OCI-LY1 (cell line): ENCODE data around the gene SLC25A26.
"Not testable (repeated sequence)": the region's sequence is repeated elsewhere in the genome, so short reads cannot be mapped to it uniquely, and the experiment has no call there.

Experiments
- H2AFZ ChIP-seq: fragments of 200-600 bp; sonication (generic), shearing (Covaris generic); 2 replicates; pipeline ENCODE4 v1.6.0; 2014; ENCODE audit warnings: antibody characterized with exemption, mild to moderate bottlenecking, low read length
- H3F3A ChIP-seq: fragments of 200-600 bp; sonication (generic), shearing (Covaris generic); 2 replicates; pipeline ENCODE4 v1.6.0; 2014; ENCODE audit warnings: mild to moderate bottlenecking, antibody characterized with exemption, low read length, moderate library complexity; ENCODE audit not compliant: insufficient read depth
- H3K27ac ChIP-seq: fragments of 200-600 bp; sonication (generic); 2 replicates; pipeline ENCODE4 v1.5.1; 2014; ENCODE audit warnings: low read length, mixed run types, mild to moderate bottlenecking, low read depth; ENCODE audit not compliant: poor library complexity, severe bottlenecking
- H3K27me3 ChIP-seq: fragments of 200-600 bp; sonication (generic); 2 replicates; pipeline ENCODE4 v1.6.0; 2014; ENCODE audit warnings: antibody characterized with exemption, mild to moderate bottlenecking, low read length, moderate library complexity; ENCODE audit not compliant: insufficient read depth
- H3K36me3 ChIP-seq: fragments of 200-600 bp; sonication (generic); 2 replicates; pipeline ENCODE4 v1.6.1; 2014; ENCODE audit warnings: mild to moderate bottlenecking, antibody characterized with exemption, low read length, moderate library complexity, mixed read lengths; ENCODE audit not compliant: insufficient read depth
- H3K4me1 ChIP-seq: fragments of 200-600 bp; sonication (generic); 2 replicates; pipeline ENCODE4 v1.5.1; 2014; ENCODE audit warnings: mild to moderate bottlenecking, low read length, moderate library complexity; ENCODE audit not compliant: insufficient read depth, severe bottlenecking
- H3K4me2 ChIP-seq: fragments of 200-600 bp; sonication (generic), shearing (Covaris generic); 2 replicates; pipeline ENCODE4 v1.6.1; 2014; ENCODE audit warnings: low read length
- H3K4me3 ChIP-seq: fragments of 200-600 bp; sonication (generic); 2 replicates; pipeline ENCODE4 v1.5.1; 2014; ENCODE audit warnings: low read length, low read depth, mild to moderate bottlenecking, mixed read lengths; ENCODE audit not compliant: poor library complexity, severe bottlenecking
- H3K79me2 ChIP-seq: fragments of 200-600 bp; shearing (Covaris generic); 2 replicates; pipeline ENCODE4 v1.6.1; 2016; ENCODE audit warnings: mixed run types, low read length, mixed read lengths; ENCODE audit not compliant: insufficient read depth
- H3K9ac ChIP-seq: fragments of 200-600 bp; sonication (generic), shearing (Covaris generic); 2 replicates; pipeline ENCODE4 v1.6.1; 2014; ENCODE audit warnings: mild to moderate bottlenecking, low read length, mixed read lengths
- H3K9me2 ChIP-seq: fragments of 200-600 bp; sonication (generic), shearing (Covaris generic); 2 replicates; pipeline ENCODE4 v1.6.1; 2014; ENCODE audit warnings: low read depth, mild to moderate bottlenecking, low read length, mixed read lengths
- H3K9me3 ChIP-seq: fragments of 200-600 bp; shearing (Covaris generic); 2 replicates; pipeline ENCODE4 v1.6.1; 2014; ENCODE audit warnings: low read length, mixed read lengths
- H4K20me1 ChIP-seq: fragments of 200-600 bp; sonication (generic), shearing (Covaris generic); 2 replicates; pipeline ENCODE4 v1.6.0; 2016; ENCODE audit warnings: mild to moderate bottlenecking, low read length; ENCODE audit not compliant: insufficient read depth
- CTCF ChIP-seq: fragments of 200-600 bp; sonication (generic), shearing (Covaris generic); IDR thresholded peaks from 2 replicates; pipeline ENCODE4 v1.5.1; 2017; ENCODE audit warnings: mild to moderate bottlenecking, antibody characterized with exemption, low read length, moderate library complexity, mixed read lengths
- EZH2 ChIP-seq: fragments of 200-600 bp; sonication (generic), shearing (Covaris generic); IDR thresholded peaks from 2 replicates; pipeline ENCODE4 v1.8.0; 2017; ENCODE audit warnings: borderline replicate concordance, mixed run types, mild to moderate bottlenecking, antibody characterized with exemption, low read length, moderate library complexity, mixed read lengths

Gene SLC25A26

GRCh38 chr3:66418475-66418931 is 197.7 kb downstream of the SLC25A26 start:
- Histone ChIP-seq H3K4me1 (no peaks in the 10 kb centered on the region), H4K20me1 (no peaks in the 10 kb centered on the region), H3K36me3 (no peaks in the 10 kb centered on the region), H2AFZ (no peak overlapping the region), H3K4me2 (no peak overlapping the region), H3K4me3 (no peak overlapping the region), H3K9me2 (no peaks in the 10 kb centered on the region), H3K9me3 (no peaks in the 10 kb centered on the region), H3K27ac (no peak overlapping the region), H3K9ac (no peak overlapping the region), H3F3A (no peaks in the 10 kb centered on the region), H3K79me2 (no peaks in the 10 kb centered on the region), H3K27me3 (no peaks in the 10 kb centered on the region)
- TF ChIP-seq EZH2 (no peak), CTCF (no peak)

- no peaks in the 10 kb centered on the region for H3K36me3 ChIP-seq
Observed at GRCh38 chr3:66419036-66419435, 198.2 kb downstream of the SLC25A26 start.

GRCh38 chr3:66421144-66421543 is 200.3 kb downstream of the SLC25A26 start:
- not testable (repeated sequence) for H3K4me3 ChIP-seq, H4K20me1 ChIP-seq, H3K4me1 ChIP-seq, H2AFZ ChIP-seq, H3K4me2 ChIP-seq, H3K9me2 ChIP-seq, H3K36me3 ChIP-seq, H3K79me2 ChIP-seq, H3K27ac ChIP-seq, H3K9me3 ChIP-seq, H3K27me3 ChIP-seq, H3F3A ChIP-seq, H3K9ac ChIP-seq

More at GRCh38 chr3:66419036-66419435, 198.2 kb downstream of the SLC25A26 start:
- Histone ChIP-seq H3K9me3 (no peaks in the 10 kb centered on the region), H2AFZ (no peak overlapping the region), H3K4me2 (no peak overlapping the region), H3K27ac (no peak overlapping the region), H3F3A (no peaks in the 10 kb centered on the region), H3K4me3 (no peak overlapping the region), H3K27me3 (no peaks in the 10 kb centered on the region), H3K79me2 (no peaks in the 10 kb centered on the region), H4K20me1 (no peaks in the 10 kb centered on the region), H3K9ac (no peak overlapping the region), H3K9me2 (no peaks in the 10 kb centered on the region), H3K4me1 (no peaks in the 10 kb centered on the region)
- TF ChIP-seq CTCF (no peak), EZH2 (no peak)

GRCh38 chr3:66421893-66422292 is 201.1 kb downstream of the SLC25A26 start:
- not testable (repeated sequence) for H3K9me3 ChIP-seq, H3F3A ChIP-seq, H3K27me3 ChIP-seq, H3K4me1 ChIP-seq, H4K20me1 ChIP-seq, H3K9me2 ChIP-seq, H3K4me3 ChIP-seq, H2AFZ ChIP-seq, H3K4me2 ChIP-seq, H3K79me2 ChIP-seq, H3K27ac ChIP-seq, H3K36me3 ChIP-seq, H3K9ac ChIP-seq
